Measurements from ENCODE around the gene FAM110A. TPM values are rescaled to one million over a fixed set of nuclear protein-coding genes. Genes with fewer than 3 reads are reported as not detected.

The FAM110A gene
- total RNA-seq, 2 experiments from 2014 or later = 15.4 to 16.2 TPM

GRCh38 chr20:865440-865839 lies 31.9 kb downstream of the FAM110A start:
- Mint-ChIP-seq H3K36me3 (ENCODE audit: low read depth) (no peaks in the 10 kb centered on the region), H3K27ac (no peak overlapping the region), H3K4me1 (ENCODE audit: low read depth) (no peaks in the 10 kb centered on the region), H3K9me3 (no peaks in the 10 kb centered on the region), H3K4me3 (no peak overlapping the region), H3K27me3 (ENCODE audit: low read depth) (no peaks in the 10 kb centered on the region)
- DNase-seq = no peak
- intact Hi-C loops (cut with micrococcal nuclease) = no loop called here
- CTCF ChIA-PET = no interaction called here

- H3K9me3 Mint-ChIP-seq = no peaks in the 10 kb centered on the region
- H3K4me3 Mint-ChIP-seq = no peak overlapping the region
- H3K36me3 Mint-ChIP-seq (ENCODE audit: low read depth) = no peaks in the 10 kb centered on the region
- CTCF ChIA-PET = interaction anchor here (1.4 kb wide), 1 partner anchor 9 kb away, joined by 4 read pairs; no protein-coding TSS in a partner anchor
- no peaks in the 10 kb centered on the region for H3K4me1 Mint-ChIP-seq (ENCODE audit: low read depth)
- H3K27me3 Mint-ChIP-seq (ENCODE audit: low read depth) = no peaks in the 10 kb centered on the region
- H3K27ac Mint-ChIP-seq = no peak overlapping the region
- no peak for DNase-seq
- intact Hi-C loops (cut with micrococcal nuclease) = no loop called here
Measured at GRCh38 chr20:868279-868678, 34.8 kb downstream of the FAM110A start.

- CTCF ChIA-PET = interaction anchor here (0.6 kb wide), 1 partner anchor 52 kb away, joined by 5 read pairs; no protein-coding TSS in a partner anchor
- Mint-ChIP-seq H3K27ac (no peak overlapping the region), H3K4me1 (ENCODE audit: low read depth) (no peaks in the 10 kb centered on the region), H3K36me3 (ENCODE audit: low read depth) (no peaks in the 10 kb centered on the region), H3K27me3 (ENCODE audit: low read depth) (no peaks in the 10 kb centered on the region), H3K9me3 (no peaks in the 10 kb centered on the region), H3K4me3 (no peak overlapping the region)
- DNase-seq = no peak
- intact Hi-C loops (cut with micrococcal nuclease) = no loop called here
Measured at GRCh38 chr20:869606-870005, 36.1 kb downstream of the FAM110A start.

GRCh38 chr20:870758-871157 lies 37.2 kb downstream of the FAM110A start:
- no peak overlapping the region for H3K4me3 Mint-ChIP-seq
- no peak for DNase-seq
- no peaks in the 10 kb centered on the region for H3K9me3 Mint-ChIP-seq
- intact Hi-C loops (cut with micrococcal nuclease) = no loop called here
- CTCF ChIA-PET = no interaction called here
- H3K36me3 Mint-ChIP-seq (ENCODE audit: low read depth) = no peaks in the 10 kb centered on the region
- no peak overlapping the region for H3K27ac Mint-ChIP-seq
- no peaks in the 10 kb centered on the region for H3K4me1 Mint-ChIP-seq (ENCODE audit: low read depth)
- H3K27me3 Mint-ChIP-seq (ENCODE audit: low read depth) = no peaks in the 10 kb centered on the region

GRCh38 chr20:871436-871835 lies 37.9 kb downstream of the FAM110A start:
- no peak for DNase-seq
- Mint-ChIP-seq H3K9me3 (no peaks in the 10 kb centered on the region), H3K4me1 (ENCODE audit: low read depth) (no peaks in the 10 kb centered on the region), H3K4me3 (no peak overlapping the region), H3K36me3 (ENCODE audit: low read depth) (no peaks in the 10 kb centered on the region), H3K27me3 (ENCODE audit: low read depth) (no peaks in the 10 kb centered on the region), H3K27ac (no peak overlapping the region)
- CTCF ChIA-PET = interaction anchor here (0.9 kb wide), 1 partner anchor 11 kb away, joined by 3 read pairs; no protein-coding TSS in a partner anchor
- intact Hi-C loops (cut with micrococcal nuclease) = no loop called here

DNA sequence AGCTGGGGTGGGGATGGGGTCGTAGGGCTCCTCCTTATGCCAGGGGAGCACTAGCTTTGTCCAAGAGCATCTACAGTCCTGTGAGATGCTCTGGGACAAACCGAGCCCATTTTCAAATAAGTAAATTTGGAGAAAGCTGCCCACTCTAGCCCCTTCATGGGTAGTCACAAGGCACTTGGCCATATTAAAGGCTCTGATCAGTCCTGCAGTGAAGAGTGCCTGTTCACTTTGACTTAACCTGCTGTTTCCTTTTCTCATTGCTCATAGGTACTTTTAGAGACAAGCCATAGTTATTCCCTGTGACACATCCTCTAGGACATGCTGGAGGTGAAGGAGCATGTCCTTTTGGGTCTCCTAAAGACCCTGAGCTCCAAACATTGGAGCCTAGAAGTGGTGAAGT lies 38.4 kb downstream of the FAM110A start:
- intact Hi-C loops (cut with micrococcal nuclease) = no loop called here
- H3K36me3 Mint-ChIP-seq (ENCODE audit: low read depth) = no peaks in the 10 kb centered on the region
- no peaks in the 10 kb centered on the region for H3K27me3 Mint-ChIP-seq (ENCODE audit: low read depth)
- no peaks in the 10 kb centered on the region for H3K4me1 Mint-ChIP-seq (ENCODE audit: low read depth)
- no peaks in the 10 kb centered on the region for H3K9me3 Mint-ChIP-seq
- no peak for DNase-seq
- H3K27ac Mint-ChIP-seq = no peak overlapping the region
- CTCF ChIA-PET = interaction anchor here (0.9 kb wide), 1 partner anchor 10 kb away, joined by 3 read pairs; no protein-coding TSS in a partner anchor
- H3K4me3 Mint-ChIP-seq = no peak overlapping the region

DNA sequence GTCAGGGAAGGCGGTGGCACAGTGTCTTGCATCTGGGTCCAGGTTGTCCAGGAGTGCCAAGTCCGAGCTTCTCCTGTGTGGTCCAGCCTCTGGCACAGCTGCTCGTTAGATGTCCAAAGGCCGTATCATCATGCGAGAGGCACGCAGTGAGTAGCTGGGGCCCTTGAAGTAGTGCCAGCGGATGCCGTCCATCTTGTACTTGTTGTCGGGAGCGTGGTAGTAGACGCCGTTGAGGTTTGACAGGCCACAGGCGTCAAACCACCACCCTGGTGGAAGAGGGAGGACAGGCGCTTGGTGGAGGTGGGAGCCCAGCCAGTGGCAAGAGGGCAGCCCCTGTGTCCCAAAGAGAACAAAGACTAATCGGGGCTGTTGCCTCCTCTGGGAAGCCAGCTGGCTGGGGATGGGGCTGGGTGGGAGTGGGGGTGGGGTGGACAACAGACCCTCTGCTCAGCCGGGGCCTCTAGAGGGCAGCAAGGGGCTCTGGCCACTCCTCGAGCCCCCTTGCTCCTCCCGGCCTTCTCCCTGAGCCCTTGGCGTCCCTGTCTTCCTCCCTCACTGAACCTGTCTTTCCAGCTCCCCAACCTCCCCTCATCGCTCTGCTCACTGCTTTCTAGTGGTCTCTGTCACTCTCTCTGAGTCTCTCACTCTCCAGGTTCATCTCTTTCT lies 39.5 kb downstream of the FAM110A start:
- no peak overlapping the region for H3K27ac Mint-ChIP-seq
- no peaks in the 10 kb centered on the region for H3K9me3 Mint-ChIP-seq

GRCh38 chr20:873875-874607 lies 40.5 kb downstream of the FAM110A start:
- H3K27ac Mint-ChIP-seq = no peak overlapping the region
- H3K36me3 Mint-ChIP-seq (ENCODE audit: low read depth) = no peaks in the 10 kb centered on the region
- intact Hi-C loops (cut with micrococcal nuclease) = no loop called here
- H3K4me3 Mint-ChIP-seq = no peak overlapping the region
- no peaks in the 10 kb centered on the region for H3K9me3 Mint-ChIP-seq
- no peaks in the 10 kb centered on the region for H3K27me3 Mint-ChIP-seq (ENCODE audit: low read depth)
- DNase-seq = peak; percentile 51
- CTCF ChIA-PET = interaction anchor here (1.5 kb wide), 1 partner anchor 83 kb away, joined by 4 read pairs; no protein-coding TSS in a partner anchor
- H3K4me1 Mint-ChIP-seq (ENCODE audit: low read depth) = no peaks in the 10 kb centered on the region

More for the DNA sequence above, 39.5 kb downstream of the FAM110A start:
- H3K4me1 Mint-ChIP-seq (ENCODE audit: low read depth) = no peaks in the 10 kb centered on the region
- H3K4me3 Mint-ChIP-seq = no peak overlapping the region
- CTCF ChIA-PET = interaction anchor here (1.5 kb wide), 1 partner anchor 84 kb away, joined by 4 read pairs; no protein-coding TSS in a partner anchor
- no peak for DNase-seq
- no peaks in the 10 kb centered on the region for H3K27me3 Mint-ChIP-seq (ENCODE audit: low read depth)
- H3K36me3 Mint-ChIP-seq (ENCODE audit: low read depth) = no peaks in the 10 kb centered on the region
- intact Hi-C loops (cut with micrococcal nuclease) = no loop called here

DNA sequence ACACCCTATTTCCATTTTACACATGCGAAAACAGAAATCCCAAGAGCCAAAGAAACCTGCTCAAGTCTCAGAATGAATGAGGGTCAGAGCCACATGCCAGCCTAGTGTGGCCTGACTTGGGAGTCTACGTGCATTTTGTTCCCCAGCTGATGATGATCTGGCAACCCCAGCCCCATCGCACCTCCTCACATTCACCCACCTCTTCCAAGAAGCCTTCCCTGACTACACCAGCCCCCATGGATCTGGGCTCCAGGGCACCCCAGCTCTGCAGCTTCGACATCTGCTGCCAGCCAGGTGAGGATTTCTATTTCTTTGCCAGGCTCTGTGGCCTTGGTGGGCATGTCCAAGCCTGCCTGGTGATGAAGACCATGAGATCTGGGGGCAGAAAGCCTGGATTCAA lies 41.6 kb downstream of the FAM110A start:
- H3K4me1 Mint-ChIP-seq (ENCODE audit: low read depth) = no peaks in the 10 kb centered on the region
- no peaks in the 10 kb centered on the region for H3K36me3 Mint-ChIP-seq (ENCODE audit: low read depth)
- H3K4me3 Mint-ChIP-seq = no peak overlapping the region
- CTCF ChIA-PET = interaction anchor here (0.8 kb wide), 1 partner anchor 37 kb away, joined by 3 read pairs; no protein-coding TSS in a partner anchor
- no peak for DNase-seq
- no peak overlapping the region for H3K27ac Mint-ChIP-seq
- no peaks in the 10 kb centered on the region for H3K9me3 Mint-ChIP-seq
- no peaks in the 10 kb centered on the region for H3K27me3 Mint-ChIP-seq (ENCODE audit: low read depth)
- intact Hi-C loops (cut with micrococcal nuclease) = no loop called here

- peaks cover 13% of the 10 kb centered on the region for H3K4me1 Mint-ChIP-seq (ENCODE audit: low read depth)
- no peaks in the 10 kb centered on the region for H3K27me3 Mint-ChIP-seq (ENCODE audit: low read depth)
- no peak for DNase-seq
- H3K36me3 Mint-ChIP-seq (ENCODE audit: low read depth) = no peaks in the 10 kb centered on the region
- CTCF ChIA-PET = interaction anchor here (0.8 to 1.8 kb wide), 2 partner anchors 10 to 79 kb away, joined by 3 to 4 read pairs; no protein-coding TSS in a partner anchor
- H3K4me3 Mint-ChIP-seq = no peak overlapping the region
- no peak overlapping the region for H3K27ac Mint-ChIP-seq
- H3K9me3 Mint-ChIP-seq = no peaks in the 10 kb centered on the region
- intact Hi-C loops (cut with micrococcal nuclease) = no loop called here
Measured at GRCh38 chr20:877814-878213, 44.3 kb downstream of the FAM110A start.

- intact Hi-C loops (cut with micrococcal nuclease) = no loop called here
- Mint-ChIP-seq H3K27me3 (ENCODE audit: low read depth) (no peaks in the 10 kb centered on the region), H3K9me3 (no peaks in the 10 kb centered on the region), H3K4me1 (ENCODE audit: low read depth) (peaks cover 13% of the 10 kb centered on the region), H3K36me3 (ENCODE audit: low read depth) (no peaks in the 10 kb centered on the region), H3K27ac (no peak overlapping the region), H3K4me3 (no peak overlapping the region)
- CTCF ChIA-PET = interaction anchor here (0.6 to 1.7 kb wide), 3 partner anchors 77 to 306 kb away, joined by 3 to 5 read pairs (median 5); no protein-coding TSS in a partner anchor
- peak; percentile 56 for DNase-seq
Measured at GRCh38 chr20:878511-879307, 45.2 kb downstream of the FAM110A start.

- H3K4me1 Mint-ChIP-seq (ENCODE audit: low read depth) = peaks cover 13% of the 10 kb centered on the region
- CTCF ChIA-PET = interaction anchor here (1.7 kb wide), 1 partner anchor 77 kb away, joined by 5 read pairs; no protein-coding TSS in a partner anchor
- no peaks in the 10 kb centered on the region for H3K36me3 Mint-ChIP-seq (ENCODE audit: low read depth)
- no peak overlapping the region for H3K4me3 Mint-ChIP-seq
- no peak overlapping the region for H3K27ac Mint-ChIP-seq
- DNase-seq = no peak
- intact Hi-C loops (cut with micrococcal nuclease) = loop anchor here (2.0 to 10.0 kb wide), 3 partner anchors 23 to 75 kb away; no protein-coding TSS in a partner anchor
- H3K27me3 Mint-ChIP-seq (ENCODE audit: low read depth) = peaks cover 5% of the 10 kb centered on the region
- no peaks in the 10 kb centered on the region for H3K9me3 Mint-ChIP-seq
Measured at GRCh38 chr20:879626-880025, 46.1 kb downstream of the FAM110A start.
